GM19240 (cell line): ENCODE measurements around the gene SMAD6.

Experiments
- DNase-seq: peaks from one replicate; pipeline ENCODE4 v3.0.0; 2011; ENCODE audit warnings: low spot score; ENCODE audit not compliant: insufficient read length

The SMAD6 gene

DNA sequence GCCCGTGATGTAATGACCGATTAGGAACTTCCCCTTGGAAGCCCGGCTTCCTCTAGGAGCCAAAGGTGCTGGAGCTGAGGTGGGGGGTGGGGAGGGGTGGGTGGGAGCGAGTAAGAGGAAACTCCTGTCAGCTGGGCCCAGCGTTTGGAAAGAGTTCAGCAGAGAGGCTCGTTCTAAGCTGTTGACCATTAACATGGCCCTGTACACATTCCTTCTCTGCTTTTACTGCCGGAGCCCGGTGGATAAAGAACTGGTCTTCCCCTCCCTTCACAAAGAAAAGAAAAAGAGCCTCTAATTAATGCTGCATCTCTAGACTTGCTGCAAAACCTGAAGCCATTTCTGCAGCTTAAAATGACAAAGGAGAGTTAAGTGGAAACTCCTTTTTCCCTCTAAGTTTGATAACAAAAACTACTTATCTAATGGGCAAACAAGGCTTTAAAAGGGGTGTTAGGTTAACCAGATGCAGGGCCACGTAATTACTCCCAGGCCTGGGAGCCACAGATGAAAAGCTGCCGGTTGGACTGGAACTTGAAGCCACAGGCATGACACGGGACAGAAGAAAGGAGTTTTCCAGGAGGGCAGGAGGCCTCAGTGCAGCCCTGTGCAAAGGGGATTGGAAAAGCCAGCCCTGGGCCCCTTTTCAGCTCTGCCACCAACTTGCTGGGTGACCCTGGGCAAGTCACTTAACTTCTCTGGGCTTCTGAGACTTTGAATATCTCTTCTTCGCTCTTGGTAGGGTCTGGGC, 71.3 kb downstream of the SMAD6 start:
- no peak for DNase-seq

DNA sequence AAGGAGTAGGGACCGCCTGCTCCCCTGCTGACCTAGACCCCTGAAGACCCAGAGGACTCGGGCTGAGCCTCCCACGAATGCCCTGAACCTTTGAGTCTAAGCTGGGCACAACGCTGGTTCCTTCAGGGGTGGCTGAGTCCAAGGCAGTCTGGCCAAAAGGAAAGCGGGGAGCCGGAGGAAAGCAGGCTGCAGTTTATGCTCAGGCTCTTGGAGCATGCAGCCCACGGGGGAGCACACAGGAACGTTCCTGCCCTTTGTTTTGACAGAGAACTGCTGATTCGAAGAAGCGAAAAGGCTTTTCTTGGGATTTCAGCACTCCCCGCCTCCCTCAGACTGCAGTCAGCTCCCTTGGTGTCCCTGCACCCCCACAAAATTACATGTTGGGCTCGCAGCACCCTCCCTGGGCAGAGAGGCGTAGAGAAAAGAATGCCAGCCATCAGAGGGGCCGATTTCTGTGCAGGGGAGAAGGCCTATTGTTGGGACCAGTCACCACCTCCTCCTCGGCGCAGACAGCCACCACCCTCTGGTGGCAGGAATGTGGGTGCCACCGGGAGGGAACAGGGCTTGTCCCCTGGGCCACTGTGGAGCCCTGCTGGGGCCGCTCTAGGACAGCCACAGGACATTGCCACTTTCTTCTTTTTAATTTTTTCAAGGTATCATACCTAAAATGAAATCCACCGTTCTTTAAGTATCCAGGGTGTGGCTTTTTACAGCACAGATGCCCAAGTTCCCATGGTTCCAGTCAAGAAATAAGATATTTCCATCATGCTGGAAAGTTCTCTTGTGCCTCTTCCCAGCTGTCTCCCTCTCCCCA, 72.2 kb downstream of the SMAD6 start:
- peak; percentile 66 for DNase-seq

DNA sequence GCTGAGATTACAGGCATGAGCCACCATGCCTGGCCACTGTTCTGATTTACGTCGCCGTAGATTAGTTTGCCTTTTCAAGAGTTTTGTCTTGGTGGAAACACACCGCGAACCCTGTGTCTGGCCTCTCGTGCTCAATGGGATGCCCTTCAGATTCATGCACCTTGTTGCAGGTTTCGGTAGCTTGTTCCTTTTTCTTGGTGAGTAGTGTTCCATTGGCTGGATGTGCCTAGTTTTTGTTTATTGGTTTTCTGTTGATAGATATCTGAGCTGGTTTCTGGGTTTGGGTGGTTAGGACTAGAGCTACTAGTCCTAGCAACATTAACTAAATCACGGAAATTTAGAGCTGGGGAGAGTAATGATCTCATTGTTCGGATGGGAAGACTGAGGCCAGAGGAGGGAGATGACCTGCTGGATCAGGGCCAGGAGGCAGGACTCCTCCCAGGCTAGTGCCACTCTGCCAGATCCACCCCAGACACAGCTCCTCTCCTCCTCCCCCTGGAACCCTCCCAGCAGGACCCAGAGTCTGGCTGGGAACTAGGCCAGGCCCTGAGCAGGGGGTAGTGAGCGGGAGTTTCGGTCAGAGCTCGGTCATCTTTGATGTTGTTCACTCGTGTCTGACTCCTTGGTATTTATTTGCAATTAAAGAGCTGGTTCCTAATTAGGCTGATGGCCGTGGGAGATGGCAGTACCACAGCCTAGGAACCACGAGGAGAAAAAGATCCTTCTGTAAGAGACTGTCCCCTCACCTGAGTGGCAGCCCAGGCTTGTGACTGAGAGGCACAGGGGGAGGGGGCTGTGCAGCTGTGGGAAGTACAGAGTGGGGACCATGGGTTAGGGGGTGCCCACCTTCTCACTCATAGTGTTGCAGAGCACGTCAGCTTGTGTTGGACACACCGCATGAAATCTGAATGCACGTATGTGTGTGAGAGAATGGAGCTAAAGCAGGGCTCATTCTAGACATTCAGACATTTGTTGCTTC, 73.4 kb downstream of the SMAD6 start:
- DNase-seq = no peak

DNA sequence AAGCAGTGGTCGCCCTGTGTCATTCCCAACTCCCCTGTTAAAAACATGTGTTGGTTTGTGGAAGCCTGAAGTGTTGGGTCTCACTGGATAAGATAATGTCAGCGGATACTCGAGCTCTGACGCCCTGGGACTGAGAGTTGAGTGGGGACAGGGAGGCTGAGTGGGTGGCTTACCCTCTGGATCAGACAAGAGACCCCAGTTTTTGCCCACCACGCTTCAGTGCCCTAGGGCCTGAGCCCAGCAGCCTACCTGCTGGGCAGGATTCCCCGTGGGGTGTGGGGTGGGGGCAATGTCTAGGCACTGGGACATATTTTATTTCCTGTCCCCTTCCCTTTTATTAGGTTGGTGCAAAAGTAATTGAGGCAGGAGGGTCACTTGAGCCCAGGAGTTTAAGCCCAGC, 75.0 kb downstream of the SMAD6 start:
- DNase-seq = no peak

DNA sequence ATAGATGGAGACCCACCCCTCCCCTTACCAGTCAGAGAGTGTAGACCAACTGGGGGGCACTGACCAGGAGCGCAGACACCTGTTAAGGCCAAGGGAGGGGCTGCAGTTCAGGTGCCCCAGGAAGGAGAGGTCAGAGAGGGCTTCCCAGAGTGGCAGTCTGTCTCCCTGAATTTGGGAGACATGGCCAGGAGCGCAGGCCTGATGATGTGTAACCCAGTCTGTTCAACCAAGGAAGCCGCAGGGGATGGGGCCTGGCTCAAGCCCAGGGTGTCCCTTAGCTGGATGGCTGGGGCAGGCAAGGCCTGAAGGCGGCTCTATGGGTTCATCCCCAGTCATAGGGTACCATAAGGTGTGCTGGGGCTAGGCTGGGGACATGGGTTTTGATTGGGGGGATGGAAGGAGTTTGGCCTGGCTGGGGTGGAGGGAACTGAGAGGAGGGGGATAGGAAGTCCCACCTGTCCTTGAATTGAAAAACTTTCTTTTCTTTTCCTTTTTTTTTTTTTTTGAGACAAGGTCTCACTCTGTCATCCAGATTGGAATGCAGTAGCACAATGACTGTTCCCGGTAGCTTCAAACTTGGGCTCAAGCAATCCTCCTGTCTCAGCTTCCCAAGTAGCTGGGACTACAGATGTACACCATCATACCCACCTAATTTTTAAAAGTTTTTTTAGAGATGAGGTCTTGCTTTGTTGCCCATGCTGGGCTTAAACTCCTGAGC, 75.7 kb downstream of the SMAD6 start:
- no peak for DNase-seq

DNA sequence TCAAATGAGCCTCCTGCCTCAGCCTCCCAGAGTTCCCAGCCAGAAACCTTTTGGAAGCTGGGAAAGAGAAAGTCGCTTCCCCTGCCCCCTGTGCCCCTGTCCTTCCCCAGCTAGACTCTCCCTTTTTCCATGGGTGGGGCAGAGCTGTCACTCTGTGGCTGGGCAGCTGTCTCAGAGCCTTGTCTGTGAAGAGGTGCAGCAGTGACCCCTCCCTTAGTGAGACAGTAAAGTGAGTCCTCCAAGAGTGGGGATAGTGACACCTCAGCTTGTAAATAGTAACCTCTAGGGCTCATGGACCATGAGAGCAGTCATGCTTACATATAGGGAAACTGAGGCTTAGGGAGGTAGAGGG, 76.3 kb downstream of the SMAD6 start:
- no peak for DNase-seq

DNA sequence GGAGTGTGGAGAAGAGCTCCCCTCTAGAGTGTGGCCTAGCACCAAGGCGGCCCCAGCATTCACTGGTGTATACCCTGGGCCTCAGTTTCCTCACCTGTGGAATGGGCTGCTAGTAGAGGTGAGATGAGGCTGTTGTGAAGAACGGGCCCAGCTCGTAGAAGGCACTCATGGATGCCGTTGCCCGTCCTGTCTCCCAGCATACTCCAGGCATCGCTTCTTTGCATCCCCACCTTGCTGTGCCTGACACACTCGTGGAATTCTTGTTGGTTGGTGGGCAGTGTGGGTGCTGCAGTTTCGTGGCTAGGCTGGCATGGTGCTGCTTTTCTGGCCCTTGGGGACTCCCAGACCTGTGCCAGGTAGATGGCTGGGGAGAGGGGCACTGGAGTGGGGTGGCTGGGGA, 76.7 kb downstream of the SMAD6 start:
- no peak for DNase-seq

DNA sequence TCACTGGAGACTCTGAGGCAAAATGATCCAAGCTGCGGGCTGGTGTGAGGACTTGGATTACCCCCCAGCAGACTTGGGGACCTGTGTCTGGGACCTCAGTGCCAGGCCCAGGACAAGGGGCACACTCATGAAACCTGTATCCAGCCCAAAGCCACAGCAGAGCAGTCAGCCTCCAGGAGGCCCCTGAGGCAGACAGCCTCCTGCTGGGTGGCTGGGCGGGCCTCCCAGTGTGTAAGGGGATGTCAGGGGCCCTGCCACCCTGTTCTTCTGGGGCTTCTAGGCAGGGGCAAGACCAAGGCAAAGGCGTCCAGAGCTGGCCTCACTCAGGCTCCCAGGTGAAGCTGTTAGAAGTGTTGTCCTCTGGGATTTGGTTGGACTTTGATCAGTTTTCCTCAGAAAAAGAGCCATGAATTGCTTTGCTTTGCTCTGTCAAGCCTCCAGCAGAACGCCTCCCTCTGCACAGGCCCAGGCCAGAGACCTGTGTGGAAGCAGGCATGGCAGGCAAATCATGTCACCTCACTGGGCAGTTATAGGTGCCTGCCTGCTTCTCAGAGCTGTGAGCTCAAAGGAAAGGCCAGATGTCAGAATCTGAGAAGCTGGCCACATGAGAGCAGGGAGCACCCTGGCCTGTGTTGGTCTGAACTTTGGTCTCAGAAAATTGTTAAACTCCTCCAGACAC, 77.4 kb downstream of the SMAD6 start:
- DNase-seq = no peak

DNA sequence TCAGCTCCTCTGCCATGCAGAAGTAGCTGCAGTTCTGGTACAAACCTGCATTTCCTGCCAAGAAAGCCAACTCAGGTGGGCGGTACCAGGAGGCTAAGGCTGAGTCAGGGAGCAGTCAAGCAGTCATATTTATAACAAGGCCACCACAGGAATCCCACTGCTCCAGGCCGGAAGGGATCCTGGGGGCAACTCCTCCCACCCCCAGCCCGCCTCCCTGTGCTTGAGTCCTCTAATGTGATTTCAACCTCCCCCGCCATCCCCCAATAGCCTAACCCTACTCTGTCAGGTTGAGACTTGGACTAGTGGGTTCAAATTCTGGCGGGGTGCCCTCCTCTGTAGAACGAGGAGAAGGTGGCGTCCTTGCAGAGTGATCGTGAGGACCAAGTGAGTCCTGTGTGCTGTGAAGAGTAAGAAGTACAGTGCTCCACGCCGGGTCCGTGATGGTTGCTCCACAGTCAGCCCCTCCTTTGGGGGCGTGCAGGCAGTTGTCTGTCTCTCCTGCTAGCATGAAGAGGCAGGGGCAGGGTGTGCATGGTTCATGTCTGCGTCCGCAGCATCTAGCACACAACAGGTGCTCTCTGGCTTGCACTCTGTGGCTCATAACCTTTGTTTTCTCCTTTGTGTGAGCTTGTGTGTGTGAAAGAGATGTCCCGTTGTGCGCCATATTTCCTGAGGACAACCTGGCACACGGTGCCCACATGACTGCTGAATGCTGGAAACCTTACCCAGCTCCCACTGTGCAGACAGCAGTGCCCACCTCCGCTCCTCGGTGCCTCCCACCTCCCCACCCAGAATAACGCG, 78.3 kb downstream of the SMAD6 start:
- no peak for DNase-seq

DNA sequence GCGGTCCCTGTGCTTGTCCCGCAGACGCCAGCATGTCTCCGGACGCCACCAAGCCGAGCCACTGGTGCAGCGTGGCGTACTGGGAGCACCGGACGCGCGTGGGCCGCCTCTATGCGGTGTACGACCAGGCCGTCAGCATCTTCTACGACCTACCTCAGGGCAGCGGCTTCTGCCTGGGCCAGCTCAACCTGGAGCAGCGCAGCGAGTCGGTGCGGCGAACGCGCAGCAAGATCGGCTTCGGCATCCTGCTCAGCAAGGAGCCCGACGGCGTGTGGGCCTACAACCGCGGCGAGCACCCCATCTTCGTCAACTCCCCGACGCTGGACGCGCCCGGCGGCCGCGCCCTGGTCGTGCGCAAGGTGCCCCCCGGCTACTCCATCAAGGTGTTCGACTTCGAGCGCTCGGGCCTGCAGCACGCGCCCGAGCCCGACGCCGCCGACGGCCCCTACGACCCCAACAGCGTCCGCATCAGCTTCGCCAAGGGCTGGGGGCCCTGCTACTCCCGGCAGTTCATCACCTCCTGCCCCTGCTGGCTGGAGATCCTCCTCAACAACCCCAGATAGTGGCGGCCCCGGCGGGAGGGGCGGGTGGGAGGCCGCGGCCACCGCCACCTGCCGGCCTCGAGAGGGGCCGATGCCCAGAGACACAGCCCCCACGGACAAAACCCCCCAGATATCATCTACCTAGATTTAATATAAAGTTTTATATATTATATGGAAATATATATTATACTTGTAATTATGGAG, 79.1 kb downstream of the SMAD6 start:
- no peak for DNase-seq

DNA sequence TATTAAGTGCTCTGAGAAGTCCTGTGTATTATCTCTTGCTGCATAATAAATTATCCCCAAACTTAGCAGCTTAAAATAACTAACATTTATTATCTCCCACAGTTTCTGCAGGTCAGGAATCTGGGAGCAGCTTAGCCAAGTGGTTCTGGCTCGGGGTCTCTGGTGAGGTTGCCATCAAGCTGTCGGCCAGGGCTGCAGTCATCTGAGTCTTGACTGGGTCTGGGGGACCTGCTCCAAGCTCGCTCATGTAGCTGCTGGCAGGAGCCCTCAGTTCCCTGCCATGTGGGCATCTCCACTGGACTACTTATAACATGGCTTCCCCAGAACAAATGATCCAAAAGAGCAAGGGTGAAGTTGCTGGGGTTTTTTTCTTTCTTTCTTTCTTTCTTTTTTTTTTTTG, 80.7 kb downstream of the SMAD6 start:
- no peak for DNase-seq

DNA sequence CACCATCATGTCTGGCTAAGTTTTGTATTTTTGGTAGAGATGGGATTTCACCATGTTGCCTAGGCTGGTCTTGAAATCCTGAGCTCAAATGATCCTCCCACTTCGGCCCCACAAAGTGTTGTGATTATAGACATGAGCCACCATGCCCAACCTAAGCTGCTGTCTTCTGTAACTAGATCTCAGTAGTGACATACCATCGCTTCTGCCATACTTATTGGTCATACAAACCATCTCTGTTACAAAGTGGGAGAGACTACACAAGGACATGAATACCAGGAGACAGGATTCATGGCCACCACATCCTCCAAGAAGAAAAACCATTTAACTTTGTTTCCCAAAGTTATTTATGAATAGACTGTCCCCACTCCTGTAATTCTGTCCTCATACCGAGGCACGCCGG, 81.3 kb downstream of the SMAD6 start:
- no peak for DNase-seq

DNA sequence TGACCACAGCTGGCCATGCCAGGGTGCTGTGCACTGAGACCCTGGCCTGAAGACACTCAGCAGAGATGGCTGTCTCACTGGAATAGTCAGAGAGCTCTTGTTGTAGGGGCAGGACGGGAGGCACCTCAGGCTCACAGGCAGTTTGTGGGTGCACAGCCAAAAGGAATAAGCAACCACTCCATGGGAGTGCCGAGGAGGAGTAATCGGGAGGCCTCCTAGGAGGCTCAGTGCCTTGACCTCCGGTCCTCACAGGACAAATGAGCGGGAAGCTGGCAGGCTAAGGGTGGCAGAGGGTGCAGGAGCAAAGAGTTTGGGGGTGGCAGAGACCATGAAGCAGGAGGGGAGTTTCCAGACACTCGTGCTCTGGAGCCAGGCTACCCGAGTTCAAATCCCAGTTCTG, 81.7 kb downstream of the SMAD6 start:
- no peak for DNase-seq

DNA sequence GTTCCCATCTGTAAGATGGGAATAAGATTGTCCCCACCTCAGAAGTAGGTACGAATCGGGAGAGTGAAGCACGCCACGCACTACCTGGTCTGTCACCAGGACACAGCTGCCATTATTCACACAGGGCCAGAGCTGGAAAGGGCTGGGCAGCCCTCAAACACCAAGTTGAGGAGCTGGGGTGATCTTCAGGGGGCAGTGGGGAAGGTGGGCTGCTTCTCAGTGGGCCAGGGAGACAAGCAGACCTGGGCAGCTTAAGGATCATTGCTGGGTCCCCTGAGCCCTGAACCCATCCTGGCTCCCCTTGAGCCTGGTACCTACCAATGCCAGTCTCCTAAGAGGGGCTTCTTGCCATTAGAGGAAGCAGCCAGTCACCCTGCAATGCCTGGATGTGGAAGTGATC, 82.1 kb downstream of the SMAD6 start:
- DNase-seq = no peak

DNA sequence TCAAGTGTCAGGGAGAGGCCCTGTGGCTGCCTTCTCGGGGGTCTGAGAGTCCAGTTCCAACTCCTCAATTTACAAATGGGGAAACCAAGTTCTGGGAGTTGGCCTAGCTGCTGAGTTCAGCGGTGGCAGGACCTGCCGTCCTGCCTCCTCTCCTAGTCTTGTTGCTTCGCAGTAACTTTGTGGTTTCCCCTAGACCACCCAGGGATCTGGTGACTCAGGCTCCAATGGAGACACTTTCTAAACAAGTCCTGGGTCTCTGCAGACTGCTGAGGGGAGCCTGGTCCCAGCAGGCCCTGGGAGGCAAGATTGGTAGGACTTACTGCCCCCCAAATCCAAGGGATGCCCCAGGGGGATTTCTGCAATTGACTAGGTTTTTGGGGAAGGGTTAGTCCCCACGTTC, 83.6 kb downstream of the SMAD6 start:
- DNase-seq = no peak

DNA sequence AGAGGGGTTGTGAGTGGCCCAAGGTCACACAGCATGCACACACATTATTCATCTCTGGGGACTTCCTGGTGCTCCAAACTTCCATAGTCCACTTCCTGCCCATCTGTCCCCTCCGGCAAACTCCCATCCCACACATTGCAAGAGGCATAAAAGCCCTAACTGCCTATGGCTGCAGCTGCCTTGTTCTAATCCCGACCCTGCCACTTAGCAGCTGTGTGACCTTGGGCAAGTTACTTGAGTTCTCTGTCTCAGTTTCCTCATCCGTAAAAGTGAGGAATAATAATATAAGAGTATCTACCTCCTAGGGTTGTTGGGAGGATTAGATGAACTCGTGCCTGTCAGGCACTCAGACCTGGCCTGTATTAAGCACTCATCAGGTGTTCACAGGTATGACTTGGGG, 84.2 kb downstream of the SMAD6 start:
- no peak for DNase-seq

DNA sequence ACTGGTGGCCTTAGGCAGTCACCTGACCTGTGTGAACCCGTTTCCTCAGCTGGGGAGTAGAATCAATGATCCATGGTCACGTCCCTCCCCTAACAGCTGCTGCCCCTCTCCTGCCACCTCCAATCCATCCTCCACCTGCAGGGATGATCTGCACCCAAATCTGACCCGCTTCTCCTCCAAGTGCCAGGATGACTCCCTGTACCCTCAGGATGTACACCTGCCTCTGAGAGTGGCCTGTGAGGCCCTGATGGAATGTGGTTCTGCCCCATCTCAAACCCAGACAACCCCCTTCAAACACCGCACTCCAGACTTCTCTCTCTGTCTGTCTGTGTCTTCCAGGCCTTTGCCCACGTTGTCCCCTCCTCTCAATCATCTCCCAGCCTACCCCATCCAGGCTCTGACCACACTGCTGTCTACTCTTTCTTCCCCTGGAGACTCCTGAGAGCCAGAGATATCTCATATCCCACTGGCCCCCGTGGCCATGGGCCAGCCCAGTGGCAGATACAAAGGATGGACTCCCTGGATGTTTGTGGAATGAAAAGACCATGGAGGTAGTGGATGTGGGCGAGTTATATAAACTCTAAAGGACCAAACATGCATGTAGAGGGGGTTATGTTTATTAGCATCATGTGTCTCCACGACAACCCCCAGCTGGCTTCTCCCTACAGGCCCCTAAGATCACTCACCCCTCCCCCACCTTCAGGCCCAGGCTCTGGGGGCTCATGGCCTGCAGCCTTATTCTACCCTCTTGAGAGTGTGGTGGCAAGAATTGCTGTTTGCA, 84.9 kb downstream of the SMAD6 start:
- DNase-seq = no peak

DNA sequence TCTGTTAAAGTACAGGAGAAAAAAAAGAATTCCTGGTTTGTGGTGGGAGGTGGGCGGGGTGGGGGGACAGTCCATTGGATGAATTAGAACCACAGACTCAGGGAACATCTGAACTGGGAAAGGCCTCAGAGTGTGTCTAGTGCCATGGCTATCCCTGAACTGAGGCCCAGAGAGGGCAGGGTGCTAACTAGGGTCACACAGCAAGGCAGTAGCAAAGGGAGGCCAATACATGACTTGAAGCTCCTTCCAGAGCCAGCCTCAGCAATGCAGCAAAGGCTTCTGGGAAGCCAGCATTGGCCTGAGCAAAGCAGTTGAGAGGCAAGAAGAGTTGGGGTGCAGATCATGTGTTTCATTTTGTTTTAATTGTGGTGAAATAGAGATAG, 85.4 kb downstream of the SMAD6 start:
- DNase-seq = no peak
